ENCODE results near the gene RNF208. TPM values are rescaled to one million over a fixed set of nuclear protein-coding genes. Genes with fewer than 3 reads are reported as not detected.
A peak's percentile ranks its signal among the peaks of the same experiment; 100 is the strongest.

The RNF208 gene
- total RNA-seq, 4 donors from 2014 or later, result 3.7 to 10.2 (median 5.5) TPM

DNA sequence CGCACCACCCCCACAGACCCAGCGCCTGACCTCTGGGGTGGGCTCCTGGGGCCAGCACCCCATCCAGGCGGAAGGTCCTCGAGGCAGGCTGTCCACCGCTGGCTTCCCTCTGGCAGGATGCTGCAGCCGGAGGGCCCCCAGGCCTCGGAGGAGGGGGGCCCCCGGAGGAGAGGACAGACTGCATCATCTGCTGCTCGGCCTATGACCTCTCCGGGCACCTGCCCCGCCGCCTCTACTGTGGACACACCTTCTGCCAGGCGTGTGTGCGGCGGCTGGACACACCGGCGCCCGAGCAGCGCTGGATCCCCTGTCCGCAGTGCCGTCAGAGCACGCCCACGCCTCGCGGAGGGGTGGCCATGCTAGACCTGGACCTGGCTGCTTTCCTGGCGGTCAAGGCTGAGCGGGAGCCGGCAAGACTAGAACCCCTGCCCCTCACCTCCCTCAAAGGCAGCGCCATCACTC, 6.5 kb upstream of the RNF208 start:
- DNase-seq (ENCODE audit: low spot score in 2 of 2), result no peak
- 71 to 75% methylated on average over 21 to 25 of the region's 29 CpGs for WGBS, 2 donors
- TF ChIP-seq CTCF (IDR thresholded peaks at IDR 0.05) (no peak), POLR2A (IDR thresholded peaks at IDR 0.05) (no peak)
- no peak overlapping the region for H3K4me3 ChIP-seq (ENCODE audit: low read depth, poor library complexity, severe bottlenecking)
- intact Hi-C loops (cut with DNase I; ENCODE audit: low total_unique reads), result loop anchor here (5.0 kb wide), 1 partner anchor 111 kb away; no protein-coding TSS in a partner anchor

GRCh38 chr9:137227853-137228505, 5.9 kb upstream of the RNF208 start:
- intact Hi-C loops (cut with DNase I; ENCODE audit: low total_unique reads), result loop anchor here (5.0 kb wide), 1 partner anchor 111 kb away; no protein-coding TSS in a partner anchor
- no peak for DNase-seq (ENCODE audit: low spot score in 2 of 2)
- WGBS, 2 donors, result 32 to 39% methylated on average over 15 to 17 of the region's 18 CpGs
- H3K4me3 ChIP-seq (ENCODE audit: low read depth, poor library complexity, severe bottlenecking), result no peak overlapping the region
- TF ChIP-seq CTCF (IDR thresholded peaks at IDR 0.05), result no peak
- TF ChIP-seq POLR2A (IDR thresholded peaks at IDR 0.05), result no peak

DNA sequence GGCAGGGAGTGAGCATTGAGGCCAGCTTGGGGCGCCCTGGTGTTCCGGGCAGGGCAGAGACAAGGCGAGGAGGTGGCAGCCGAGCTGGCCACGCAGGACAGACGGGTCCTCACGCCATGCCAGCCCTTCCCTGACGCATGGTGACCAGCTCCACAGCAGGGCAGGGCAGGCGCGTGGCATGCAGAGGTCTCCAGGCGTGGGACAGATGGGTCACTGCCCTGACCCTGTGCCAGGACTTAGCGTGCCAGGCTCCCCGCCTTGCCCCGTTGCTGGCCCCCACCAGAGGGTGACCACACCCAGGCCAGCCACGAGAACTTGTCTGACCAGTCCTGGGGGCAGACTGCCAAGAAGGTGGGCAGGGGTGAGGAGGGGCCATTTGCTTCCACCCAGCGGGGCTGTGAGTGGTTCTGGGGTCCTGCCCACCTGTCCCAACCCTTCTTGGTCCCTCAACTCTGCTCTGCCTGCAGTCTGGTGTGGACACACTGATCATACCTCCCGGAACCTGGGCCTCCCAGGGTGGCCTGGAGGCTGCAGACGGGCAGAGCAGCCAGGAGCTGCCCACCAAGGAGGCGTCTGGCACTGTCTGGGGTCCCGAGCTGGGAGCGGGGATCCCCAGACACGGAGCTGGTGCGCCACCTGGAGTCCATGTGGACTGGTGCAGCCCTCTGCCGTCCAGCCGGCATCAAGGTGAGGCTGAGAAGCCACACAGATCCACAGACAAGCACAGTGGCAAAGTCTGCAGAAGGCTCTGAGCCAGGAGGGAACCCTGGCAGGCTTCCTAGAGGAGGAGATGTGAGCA, 5.2 kb upstream of the RNF208 start, which contains the start of gene RNF224:
RNF224 (plus strand) TSS at position 449 of the 799 bp plus-strand sequence. CDS start 834 bp downstream, outside the sequence.
- peak; percentile 62 to 94 for DNase-seq (ENCODE audit: low spot score in 2 of 2)
- WGBS, 2 donors, result 22 to 24% methylated on average over 17 to 25 of the region's 25 CpGs
- H3K4me3 ChIP-seq (ENCODE audit: low read depth, poor library complexity, severe bottlenecking), result no peak within 1 kb of the TSS
- TF ChIP-seq CTCF (IDR thresholded peaks at IDR 0.05) (peak in 1 of 3 donors; percentile 91), POLR2A (IDR thresholded peaks at IDR 0.05) (no peak)
- intact Hi-C loops (cut with DNase I; ENCODE audit: low total_unique reads), result loop anchor here (5.0 kb wide), 1 partner anchor 110 kb away; no protein-coding TSS in a partner anchor

- DNase-seq (ENCODE audit: low spot score in 2 of 2), result no peak
- H3K4me3 ChIP-seq (ENCODE audit: low read depth, poor library complexity, severe bottlenecking), result no peak overlapping the region
- TF ChIP-seq CTCF (IDR thresholded peaks at IDR 0.05) (no peak), POLR2A (IDR thresholded peaks at IDR 0.05) (no peak)
- WGBS, 2 donors, result 45 to 49% methylated on average over 13 to 17 of the region's 18 CpGs
- intact Hi-C loops (cut with DNase I; ENCODE audit: low total_unique reads), result loop anchor here (5.0 kb wide), 1 partner anchor 109 kb away; no protein-coding TSS in a partner anchor
Measured at GRCh38 chr9:137226338-137227053, 4.5 kb upstream of the RNF208 start.

DNA sequence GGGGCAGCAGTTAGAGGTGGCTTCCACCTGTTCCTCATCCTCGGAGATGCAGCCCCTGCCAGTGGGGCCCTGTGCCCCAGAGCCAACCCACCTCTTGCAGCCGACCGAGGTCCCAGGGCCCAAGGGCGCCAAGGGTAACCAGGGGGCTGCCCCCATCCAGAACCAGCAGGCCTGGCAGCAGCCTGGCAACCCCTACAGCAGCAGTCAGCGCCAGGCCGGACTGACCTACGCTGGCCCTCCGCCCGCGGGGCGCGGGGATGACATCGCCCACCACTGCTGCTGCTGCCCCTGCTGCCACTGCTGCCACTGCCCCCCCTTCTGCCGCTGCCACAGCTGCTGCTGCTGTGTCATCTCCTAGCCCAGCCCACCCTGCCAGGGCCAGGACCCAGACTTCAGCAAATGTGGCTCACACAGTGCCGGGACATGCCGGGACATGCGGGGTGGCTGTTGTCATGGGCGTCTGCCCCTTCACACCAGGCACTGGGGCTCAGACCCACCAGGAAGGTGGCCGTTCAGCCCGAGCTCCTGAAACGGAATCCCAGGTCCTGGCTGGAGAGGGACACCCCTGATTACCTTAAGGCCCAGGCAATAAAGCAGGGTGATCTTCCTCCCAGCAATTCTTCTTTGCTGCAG, 3.8 kb upstream of the RNF208 start:
- no peak for DNase-seq (ENCODE audit: low spot score in 2 of 2)
- no peak overlapping the region for H3K4me3 ChIP-seq (ENCODE audit: low read depth, poor library complexity, severe bottlenecking)
- intact Hi-C loops (cut with DNase I; ENCODE audit: low total_unique reads), result loop anchor here (5.0 kb wide), 1 partner anchor 109 kb away; no protein-coding TSS in a partner anchor
- WGBS, 2 donors, result 65 to 69% methylated on average over 4 to 14 of the region's 21 CpGs
- TF ChIP-seq POLR2A (IDR thresholded peaks at IDR 0.05), result no peak
- TF ChIP-seq CTCF (IDR thresholded peaks at IDR 0.05), result no peak
